Thyroid gland (tissue), 4 donors: ENCODE measurements around the gene MANF.

Source experiments
- POLR2A ChIP-seq, 2 donors: fragments of 450-650 bp; IDR thresholded peaks; one replicate each; pipeline ENCODE4 v1.6.1; 2017; ENCODE audit warnings: antibody characterized with exemption in 2 of 2, mild to moderate bottlenecking in 2 of 2, moderate library complexity in 1 of 2
- TF ChIP-seq, protein P1 (sequence below), 6 experiments: fragments of 200-600 bp in 3 of 6; fragments of 450-650 bp in 3 of 6; sonication (generic) in 3 of 6; IDR thresholded peaks; one replicate each; pipeline ENCODE4 v1.5.1; 2016 to 2019; ENCODE audit warnings: antibody characterized with exemption in 6 of 6, mild to moderate bottlenecking in 2 of 6, inconsistent platforms in 1 of 6, moderate library complexity in 1 of 6

DNA sequence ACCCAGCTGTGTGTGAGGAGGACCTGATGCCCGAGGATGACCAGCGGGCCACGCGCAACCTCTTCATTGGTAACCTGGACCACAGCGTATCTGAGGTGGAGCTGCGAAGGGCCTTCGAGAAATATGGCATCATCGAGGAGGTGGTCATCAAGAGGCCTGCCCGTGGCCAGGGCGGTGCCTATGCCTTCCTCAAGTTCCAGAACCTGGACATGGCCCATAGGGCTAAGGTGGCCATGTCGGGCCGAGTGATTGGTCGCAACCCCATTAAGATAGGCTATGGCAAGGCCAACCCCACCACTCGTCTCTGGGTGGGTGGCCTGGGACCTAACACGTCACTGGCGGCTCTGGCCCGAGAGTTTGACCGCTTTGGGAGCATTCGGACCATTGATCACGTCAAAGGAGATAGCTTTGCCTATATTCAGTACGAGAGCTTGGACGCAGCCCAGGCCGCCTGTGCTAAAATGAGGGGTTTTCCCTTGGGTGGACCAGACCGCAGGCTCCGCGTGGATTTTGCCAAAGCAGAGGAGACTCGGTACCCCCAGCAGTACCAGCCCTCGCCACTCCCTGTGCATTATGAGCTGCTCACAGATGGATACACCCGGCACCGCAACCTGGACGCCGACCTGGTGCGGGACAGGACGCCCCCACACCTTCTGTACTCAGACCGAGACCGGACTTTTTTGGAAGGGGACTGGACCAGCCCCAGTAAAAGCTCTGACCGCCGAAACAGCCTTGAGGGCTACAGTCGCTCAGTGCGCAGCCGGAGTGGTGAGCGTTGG lies 7.5 kb downstream of the MANF start:
- TF ChIP-seq, protein P1, sequence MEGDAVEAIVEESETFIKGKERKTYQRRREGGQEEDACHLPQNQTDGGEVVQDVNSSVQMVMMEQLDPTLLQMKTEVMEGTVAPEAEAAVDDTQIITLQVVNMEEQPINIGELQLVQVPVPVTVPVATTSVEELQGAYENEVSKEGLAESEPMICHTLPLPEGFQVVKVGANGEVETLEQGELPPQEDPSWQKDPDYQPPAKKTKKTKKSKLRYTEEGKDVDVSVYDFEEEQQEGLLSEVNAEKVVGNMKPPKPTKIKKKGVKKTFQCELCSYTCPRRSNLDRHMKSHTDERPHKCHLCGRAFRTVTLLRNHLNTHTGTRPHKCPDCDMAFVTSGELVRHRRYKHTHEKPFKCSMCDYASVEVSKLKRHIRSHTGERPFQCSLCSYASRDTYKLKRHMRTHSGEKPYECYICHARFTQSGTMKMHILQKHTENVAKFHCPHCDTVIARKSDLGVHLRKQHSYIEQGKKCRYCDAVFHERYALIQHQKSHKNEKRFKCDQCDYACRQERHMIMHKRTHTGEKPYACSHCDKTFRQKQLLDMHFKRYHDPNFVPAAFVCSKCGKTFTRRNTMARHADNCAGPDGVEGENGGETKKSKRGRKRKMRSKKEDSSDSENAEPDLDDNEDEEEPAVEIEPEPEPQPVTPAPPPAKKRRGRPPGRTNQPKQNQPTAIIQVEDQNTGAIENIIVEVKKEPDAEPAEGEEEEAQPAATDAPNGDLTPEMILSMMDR (IDR thresholded peaks at IDR 0.05) = no peak
- TF ChIP-seq POLR2A (IDR thresholded peaks at IDR 0.05) = no peak
